RPMI7951 (cell line): ENCODE data around the gene AK5. TPM values are rescaled to one million over a fixed set of nuclear protein-coding genes. Genes with fewer than 3 reads are reported as not detected.

Experiments
- DNase-seq: peaks from one replicate; pipeline ENCODE4 v3.0.0-alpha.2; 2012; ENCODE audit warnings: low read depth
- total RNA-seq: library from RNA; depleted of rRNA; stranded (reverse); fragments of >200 nt; shearing (Covaris generic); gene quantifications from 2 replicates; pipeline ENCODE4 v1.2.3, GENCODE V29; 2014

The AK5 gene
- total RNA-seq, 1 experiment from 2014 or later = 6.5 TPM

DNA sequence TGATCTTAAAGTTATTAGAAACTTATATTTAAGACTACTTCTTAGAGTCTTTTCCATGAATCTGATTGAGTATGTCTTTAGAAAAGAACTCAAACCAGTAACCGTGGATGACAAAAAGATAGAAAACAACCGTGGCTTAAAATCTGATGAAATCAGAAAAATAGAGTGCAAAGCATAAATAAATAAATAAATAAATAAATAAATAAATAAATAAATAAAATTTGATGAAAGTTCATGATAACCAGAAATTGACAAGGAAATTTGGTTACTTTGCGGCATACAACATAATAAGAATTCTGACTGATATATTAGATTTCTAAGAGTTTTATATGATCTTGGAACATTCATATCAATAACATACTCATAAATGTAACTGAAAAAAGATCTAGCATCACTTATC is 152.1 kb downstream of the AK5 start:
- no peak for DNase-seq

DNA sequence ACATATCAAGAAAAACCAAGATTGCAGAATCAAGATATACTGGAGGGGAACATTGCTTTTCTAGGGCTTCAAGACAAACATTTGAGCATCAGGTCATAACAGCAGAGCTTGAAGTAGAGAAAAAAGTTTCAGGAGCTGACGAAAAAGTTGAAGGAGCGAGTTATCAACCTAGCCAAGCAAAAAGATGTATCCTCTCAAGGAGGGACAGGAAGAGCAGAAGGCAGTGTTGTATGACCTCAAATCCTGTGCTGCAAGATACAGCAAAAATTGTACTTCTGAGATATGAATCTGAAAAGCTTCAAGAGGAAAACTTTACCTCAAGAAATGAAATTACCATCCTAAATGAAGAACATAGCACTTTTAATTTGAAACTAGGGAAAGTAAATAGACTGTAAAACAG is 153.1 kb downstream of the AK5 start:
- DNase-seq = no peak

DNA sequence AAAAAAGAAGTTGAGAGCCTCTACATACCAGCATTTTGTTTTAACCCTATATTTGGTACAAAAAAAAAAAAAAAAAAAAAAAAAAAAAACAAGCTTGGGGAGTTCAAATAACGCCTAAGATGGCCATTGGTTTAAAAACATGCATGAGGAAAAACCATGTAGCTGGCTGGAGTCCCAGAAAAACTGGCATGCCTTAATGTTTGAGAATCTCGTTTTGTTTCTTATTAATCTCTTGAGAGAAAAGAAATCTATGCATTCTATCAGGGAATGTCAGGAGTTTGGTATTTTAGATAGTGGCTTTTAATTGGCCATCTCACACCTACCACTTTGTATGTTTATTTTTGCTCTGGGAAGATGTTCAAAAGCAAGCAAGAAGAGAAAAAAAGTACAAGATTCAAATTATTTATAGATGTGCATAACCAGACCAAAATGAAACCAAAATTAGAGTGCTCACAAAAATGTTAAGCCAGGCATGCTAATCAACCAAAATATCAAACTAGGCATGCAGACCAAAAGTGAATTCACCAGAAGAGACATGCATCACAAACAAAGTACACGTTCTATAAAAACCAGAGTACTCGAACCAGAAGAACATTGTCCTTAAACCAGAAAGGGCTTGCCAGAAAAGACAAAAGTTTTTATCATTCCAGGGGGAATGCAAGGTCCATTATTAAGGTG is 156.6 kb downstream of the AK5 start:
- peak; percentile 85 for DNase-seq

DNA sequence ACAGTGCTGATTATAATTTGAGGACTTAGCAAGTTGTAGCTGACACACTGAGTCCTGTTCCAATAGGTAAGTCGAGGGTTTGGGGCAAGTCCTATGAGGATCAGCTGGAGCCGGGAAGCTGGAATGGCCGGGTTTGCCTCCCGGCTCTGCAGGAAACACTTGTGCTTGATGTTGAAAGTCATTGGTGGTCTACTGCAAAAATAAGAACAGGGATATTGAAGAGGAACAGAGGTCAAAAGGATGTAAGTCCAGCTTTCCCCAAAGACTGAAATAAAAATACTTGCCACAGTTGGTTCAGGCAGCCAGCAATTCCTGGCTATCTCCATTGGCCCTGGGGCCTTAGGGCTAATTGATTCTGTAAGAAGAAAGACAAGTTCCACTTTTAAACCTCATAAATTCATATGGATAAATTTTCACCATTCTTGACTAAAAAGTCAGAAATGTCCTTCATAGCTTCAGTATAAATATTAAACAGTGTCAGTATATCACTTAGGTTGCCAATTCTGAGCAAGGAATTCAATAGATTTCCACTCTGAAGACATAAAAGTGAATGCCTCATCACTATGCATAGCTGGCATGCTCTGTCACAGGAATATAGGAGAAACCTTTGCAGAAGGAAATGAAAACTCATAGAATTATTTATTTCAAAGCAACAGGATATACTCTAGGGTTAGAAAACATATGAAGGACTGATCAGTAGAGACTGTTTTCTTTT is 165.2 kb downstream of the AK5 start:
- no peak for DNase-seq

DNA sequence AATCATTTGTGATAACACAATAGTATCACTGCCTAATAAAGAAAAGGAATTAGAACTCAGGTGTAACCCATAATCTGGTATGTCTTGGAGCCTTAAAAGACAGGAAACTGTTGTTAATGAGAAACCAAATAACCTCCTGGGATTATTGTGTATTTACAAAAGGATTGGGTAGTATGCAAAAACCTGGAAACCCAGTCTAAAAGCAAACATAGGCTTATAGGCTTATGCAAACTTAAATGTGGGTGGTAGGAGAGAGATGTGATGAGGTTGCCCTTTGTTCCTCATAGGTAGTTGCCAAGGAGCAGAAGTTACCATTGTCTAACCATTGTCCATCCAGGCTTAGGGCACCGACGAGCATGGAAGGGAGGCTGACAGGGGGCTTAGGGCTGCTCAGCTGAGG is 165.8 kb downstream of the AK5 start:
- DNase-seq = no peak

DNA sequence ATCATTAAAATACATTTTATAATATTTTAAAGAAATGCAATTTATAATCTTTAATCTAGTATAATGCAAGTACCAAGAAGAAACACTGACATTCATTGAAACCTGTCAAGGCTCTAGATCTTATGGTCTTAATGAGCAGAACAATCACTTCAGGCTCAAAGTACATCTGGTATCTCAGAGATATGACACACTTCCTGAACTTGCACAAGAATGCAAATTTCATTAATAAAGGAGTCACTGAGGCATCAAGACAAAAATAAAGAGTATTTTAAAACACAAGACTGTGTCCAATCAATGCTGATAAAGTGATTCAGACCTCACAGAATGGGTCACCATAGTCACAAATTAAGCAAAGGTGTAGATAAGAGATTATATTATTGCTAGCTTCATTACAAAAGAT is 178.1 kb downstream of the AK5 start:
- no peak for DNase-seq

DNA sequence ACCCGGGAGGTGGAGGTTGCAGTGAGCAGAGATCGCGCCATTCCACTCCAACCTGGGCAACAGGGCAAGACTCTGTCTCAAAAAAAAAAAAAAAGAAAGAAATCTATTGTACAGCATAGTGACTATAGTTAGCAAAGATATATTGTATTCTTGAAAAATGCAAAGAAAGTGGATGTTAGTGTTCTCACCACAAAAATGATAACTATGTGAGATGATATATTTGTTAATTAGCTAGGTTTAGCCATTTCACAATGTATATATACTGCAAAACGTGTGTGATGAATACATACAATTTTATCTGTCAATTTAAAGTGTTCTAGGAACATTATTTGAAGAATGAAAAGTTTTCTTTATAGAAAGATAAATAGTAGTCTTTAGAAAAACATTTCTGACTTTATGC is 179.9 kb downstream of the AK5 start:
- DNase-seq = no peak

DNA sequence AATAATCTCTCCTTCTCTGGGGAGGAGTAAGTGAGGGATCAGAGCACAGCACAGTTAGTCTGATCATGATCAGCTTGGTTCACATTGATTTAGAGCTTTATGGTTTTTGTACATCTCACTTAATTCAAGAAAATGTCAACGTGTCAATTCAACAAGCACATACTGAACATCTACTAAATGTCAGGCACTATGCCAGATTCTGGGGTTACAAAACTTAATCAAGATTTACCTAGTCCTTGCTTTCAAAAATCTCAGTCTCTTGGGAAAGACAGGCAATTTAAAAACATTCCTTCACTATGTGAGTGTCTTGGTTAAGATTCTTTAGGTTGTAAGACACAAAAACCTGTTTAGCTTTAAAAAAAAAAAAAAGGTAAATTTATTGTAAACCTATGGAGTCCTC is 181.4 kb downstream of the AK5 start:
- DNase-seq = no peak

DNA sequence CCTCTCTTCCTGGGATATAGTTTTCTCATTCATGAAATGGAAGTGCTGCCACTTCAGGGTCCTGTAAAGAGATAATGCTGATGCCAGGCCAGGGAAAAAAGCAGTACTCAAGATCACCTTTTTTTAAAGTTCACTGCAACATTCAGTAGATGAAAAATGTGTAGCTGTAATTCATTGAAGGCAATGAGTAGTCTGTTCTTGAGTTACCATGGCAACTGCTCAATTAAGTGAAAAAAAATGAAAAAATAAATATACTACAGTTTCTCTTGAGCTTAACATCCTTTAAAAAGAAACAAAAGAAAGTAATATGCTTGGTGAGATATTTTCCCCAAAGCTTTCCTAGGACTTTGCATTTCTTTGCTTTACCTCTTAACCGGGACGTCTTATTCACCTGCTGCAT is 183.3 kb downstream of the AK5 start:
- DNase-seq = no peak

DNA sequence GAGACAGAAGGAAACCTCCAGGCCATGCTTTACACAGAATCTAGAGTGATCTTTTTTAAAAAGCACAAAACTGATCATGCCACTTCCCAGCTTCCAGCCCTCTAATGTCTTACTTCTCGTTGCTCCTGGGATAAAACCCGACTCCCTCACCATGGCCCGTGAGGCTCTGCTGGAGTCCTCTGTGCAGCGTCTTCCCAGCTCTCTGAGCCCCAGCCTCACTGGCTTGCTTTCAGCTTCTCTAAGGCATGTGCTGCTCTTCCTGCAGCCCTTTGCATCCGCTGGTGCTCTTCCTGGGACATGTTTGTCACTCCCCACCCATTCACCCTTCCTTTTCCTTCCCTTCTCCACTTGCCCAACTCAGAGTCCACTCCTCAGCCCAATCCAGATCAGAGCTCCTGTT is 184.1 kb downstream of the AK5 start:
- DNase-seq = no peak

DNA sequence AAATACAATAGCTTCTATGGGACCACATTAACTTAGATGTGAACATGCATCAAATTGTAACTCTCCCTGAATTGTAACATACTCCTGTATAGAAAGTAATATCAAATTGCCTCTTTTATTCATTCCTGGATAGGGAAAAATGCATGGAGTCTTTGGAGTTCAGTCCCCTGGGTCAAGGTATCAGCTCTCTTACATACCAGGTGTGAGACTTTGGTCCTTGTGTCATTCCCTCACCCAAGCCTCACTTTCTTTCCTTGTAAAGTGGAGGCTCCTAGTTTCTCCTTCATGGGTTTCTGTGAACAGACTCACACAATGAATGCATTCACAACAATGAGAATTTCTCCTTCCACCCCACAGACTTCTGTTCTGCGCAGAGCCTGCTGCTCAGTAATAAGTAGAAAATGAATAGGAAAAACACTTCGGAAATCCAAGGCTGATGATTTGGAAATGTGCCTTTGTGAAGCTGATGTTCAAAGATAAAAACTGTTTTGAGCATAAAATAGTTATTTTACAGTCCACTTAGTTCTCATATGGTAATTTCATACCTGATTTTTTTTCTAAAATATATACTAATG is 185.3 kb downstream of the AK5 start:
- DNase-seq = no peak

DNA sequence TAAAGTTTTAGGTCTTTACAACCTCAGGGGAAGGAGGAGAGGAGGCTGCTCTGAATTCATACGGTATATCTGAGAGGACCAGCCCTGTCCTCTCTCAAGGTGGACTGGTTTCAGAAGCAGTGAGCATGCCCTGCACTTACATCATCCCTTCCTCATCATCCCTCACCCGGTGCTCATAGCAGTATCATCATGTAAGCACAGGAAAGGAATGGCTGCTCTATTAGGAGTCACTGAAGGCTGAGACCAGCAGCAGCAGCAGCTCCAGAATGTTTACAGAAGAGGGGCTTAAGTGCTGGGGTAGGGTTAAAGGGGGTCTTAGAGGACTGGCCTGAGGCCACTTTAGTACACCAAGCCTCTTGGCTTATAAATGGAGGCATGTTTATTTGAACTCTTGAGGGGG is 185.9 kb downstream of the AK5 start:
- no peak for DNase-seq

DNA sequence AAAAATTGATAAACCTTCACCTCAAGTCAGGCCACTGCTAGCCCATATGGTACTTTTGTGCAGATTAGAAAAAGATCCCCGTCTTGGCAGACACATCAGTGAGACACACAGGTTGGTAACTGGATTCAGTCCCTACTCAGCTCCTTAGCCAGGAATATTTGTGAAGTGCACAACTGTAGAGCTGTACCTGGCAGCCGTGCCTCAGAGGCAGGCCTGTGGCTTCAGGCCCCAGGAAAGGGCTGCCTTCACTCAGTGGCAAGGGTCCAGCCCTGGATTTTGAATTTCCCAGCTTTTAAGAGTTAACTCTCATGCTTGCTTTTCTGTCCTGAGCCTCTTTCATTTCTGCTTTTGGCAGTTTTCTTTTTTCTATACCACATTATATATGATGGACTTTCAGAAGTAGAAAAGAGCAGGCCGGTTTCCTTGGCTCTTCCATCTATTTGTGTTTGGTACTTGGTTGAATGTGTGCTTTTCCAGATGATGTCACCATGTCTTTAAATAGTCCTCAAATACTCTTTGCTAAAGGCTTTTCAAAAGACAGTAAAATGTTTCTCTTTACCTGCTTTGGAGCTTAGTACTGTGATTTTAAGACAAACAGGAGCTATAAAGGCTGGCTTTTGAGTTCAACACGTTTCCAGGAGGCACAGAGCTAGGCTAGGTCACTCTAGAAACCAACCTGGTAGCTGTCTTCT is 186.6 kb downstream of the AK5 start:
- DNase-seq = no peak

DNA sequence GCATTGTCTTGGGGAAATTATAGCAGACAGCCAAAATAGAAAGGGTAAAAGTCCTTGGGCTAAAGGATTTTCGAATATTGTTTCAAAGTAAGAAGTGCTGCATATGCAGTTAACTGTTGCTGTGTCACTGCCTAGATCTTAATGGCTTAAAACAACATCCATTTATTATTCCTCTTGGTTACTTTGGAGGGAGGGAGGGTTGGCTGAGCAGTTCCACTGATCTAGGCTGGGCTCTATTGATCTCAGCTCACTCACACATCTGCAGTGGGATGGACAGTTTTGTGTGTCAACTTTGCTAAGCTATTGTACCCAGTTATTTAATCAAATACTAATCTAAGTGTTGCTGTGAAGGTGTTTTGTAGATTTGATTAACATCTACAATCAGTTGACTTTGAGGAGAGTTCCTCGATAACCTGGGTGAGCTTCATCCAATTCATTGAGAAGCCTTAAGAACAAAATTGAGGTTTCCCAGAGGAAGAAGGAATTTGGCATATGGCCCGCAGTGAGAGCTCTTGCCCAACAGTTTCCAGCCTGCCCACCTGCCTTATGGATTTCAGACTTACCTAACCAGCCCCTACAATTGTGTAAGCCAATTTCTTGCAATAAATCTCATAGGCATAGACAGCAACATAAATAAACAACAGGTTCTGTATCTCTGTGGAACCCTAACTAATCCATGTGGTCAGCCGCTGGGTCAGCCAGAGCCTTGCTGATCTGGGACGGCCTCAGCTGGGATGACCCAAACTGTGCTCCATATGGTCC is 187.3 kb downstream of the AK5 start:
- DNase-seq = no peak

DNA sequence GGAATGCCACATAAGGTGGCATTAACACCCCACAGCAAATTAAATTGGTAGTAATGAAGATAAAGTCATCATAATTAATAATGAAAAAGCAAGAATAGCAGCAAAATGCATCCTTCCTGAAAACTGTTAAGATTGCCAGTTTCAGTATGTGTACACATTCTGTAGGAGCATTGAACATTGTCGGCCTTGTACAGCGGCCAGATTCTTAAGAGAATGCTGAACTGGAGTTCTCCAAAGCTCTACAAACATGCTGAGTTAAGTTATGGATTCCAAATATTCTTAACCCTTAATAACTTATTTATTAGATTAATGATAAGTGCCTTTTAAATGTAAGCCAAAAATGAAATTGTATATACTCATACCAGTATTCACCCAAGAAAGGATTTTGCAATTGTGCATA is 189.9 kb downstream of the AK5 start:
- DNase-seq = no peak

DNA sequence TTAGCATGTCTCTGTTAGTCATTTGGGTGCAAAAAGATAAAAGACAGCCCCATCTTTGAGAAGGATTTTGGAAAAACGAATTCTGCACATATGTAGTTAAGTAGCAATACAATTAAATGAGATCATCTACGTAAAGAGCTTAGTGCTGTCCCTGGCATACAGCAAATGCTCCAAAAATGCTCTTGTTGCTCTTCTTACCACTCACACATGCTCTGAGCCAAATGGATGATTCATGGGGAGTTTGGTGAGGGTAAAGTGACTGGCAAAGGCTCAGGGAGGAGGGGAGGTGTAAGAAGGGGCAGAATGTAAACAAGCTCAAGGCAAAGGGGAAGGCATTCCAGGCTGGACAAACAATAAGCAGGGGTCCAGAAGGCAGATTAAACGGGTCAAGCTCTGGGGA is 191.9 kb downstream of the AK5 start:
- peak; percentile 84 for DNase-seq

DNA sequence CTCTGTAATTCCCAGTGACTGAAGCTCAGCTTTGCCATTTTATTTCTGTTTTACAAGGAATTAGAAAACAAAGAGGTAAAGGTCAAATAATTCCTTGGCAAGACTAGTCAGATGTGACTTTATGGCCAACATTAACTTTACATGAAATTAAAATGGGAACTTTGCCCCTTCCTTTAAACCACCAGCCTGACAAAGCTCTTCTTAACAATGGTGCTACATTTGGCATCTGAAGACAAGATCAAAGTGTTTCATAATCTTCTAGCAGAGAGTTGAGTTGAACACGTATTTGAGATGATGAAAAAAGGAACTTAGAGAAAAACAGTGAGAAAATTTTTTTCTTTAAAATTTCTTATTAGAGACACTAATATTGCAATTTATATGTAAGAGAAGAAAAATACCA is 193.8 kb downstream of the AK5 start:
- no peak for DNase-seq

DNA sequence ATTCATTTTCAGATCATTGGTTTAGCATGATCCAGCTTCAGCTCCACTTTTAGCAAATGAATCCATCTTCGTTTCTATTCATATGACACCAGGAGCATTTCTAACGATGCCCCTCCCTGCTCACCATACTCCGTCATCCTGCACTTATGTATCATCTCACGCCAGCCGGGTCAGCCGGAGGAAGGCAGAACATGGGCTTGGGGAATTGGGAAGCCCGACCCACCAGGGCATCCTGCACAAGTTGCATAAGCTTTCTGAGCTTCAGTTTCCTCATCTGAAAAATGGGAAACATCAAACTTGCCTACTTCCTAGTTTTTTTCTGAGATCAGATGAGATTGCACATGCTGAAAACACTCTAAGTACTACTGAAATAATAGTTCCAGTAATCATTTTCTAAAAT is 194.7 kb downstream of the AK5 start:
- DNase-seq = no peak

DNA sequence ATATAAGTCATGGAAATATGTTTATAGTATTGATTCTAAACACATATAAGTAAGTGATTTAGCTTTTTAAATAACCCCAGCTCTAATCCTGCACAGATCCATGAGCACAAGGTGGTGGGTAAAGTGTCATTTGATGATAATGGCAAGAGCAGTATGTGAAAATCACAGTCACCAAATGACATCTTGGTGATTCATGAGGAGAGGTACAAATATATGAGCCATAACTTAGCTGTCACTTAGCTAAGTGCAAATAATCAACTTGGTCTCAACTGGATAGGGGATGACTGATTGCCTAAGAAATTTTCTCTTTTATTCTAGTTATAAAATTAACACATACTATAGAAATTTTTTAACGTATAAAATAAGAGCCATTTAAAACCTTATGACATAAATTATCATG is 202.5 kb downstream of the AK5 start:
- DNase-seq = no peak

DNA sequence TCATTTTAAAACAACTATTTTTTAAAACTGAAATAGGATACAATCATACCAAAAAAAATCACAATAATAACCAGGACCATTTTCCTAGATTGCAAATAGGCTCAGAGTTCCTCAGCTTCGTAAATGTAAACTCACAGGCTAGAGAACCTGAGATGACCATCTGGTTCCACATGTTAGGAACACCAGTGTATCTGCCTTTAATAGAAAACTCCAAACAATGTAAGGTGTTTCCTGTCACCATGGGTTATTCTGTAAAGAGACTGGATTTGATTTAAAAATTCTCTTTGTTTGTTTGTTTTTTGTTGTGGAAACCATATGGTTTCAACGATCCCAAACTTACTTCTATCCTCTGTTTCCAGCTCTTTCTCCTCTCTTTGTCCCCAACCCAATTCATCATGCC is 203.1 kb downstream of the AK5 start:
- DNase-seq = no peak

DNA sequence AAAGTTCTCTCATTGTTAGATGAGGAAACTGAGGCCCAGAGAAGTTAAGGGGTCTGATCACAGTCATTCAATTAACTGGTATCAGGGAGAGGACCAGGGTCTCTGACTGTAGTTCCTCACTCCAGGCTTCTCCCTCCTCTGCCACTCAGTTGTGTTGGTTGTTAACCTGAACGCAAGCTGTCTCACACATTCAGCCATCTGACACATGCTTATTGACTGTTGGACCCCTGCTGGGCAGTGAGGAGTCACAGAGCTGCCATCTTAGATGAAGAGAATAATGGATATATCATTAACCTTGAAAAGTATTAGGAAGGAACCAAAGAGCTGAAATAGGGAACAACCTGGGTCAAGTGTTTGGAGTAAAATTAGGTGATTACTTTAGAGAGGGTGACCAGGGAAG is 205.8 kb downstream of the AK5 start:
- DNase-seq = no peak

DNA sequence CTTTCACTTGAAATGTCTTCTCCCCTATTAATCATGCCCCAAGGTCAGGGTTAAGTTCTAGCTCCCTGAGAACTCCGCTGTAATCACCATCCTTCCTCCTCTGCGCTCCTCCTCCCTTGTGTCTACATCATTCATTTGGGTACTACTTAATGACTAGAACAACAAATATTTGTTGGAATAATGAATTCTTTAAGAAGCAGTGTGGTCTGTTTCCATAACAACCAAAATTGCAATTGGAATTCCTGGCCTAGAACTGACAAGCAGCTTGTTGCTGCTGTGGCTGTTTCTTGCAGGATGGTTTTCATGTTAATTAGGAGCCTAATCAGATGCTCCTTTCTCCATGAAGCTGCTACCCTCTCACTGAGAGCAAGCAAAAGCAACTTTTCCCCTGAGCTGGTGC is 208.1 kb downstream of the AK5 start:
- no peak for DNase-seq
